ENCODE data around the gene TANGO6. TPM values are rescaled to one million over a fixed set of nuclear protein-coding genes. Genes with fewer than 3 reads are reported as not detected.

The TANGO6 gene
- total and polyA plus RNA-seq, 2 of the 8 experiments (the other 6 are each of a cell fraction or from before 2014, with no cell fraction given) = 5.0 to 19.5 TPM

GRCh38 chr16:69084289-69084688 is 241.0 kb downstream of the TANGO6 start (continued):
- TF ChIP-seq CHD7 (IDR thresholded peaks at IDR 0.05; ENCODE audit: insufficient replicate concordance, low read length) = no peak
- TF ChIP-seq KDM5A (IDR thresholded peaks at IDR 0.05; ENCODE audit: low read length) = no peak
- TF ChIP-seq SP2 (IDR thresholded peaks at IDR 0.05; ENCODE audit: low read length) = no peak
- TF ChIP-seq NRF1 (IDR thresholded peaks at IDR 0.05; ENCODE audit: low read depth, low read length) = no peak
- TF ChIP-seq HDAC6 (IDR thresholded peaks at IDR 0.05; ENCODE audit: low read depth, low read length) = no peak
- no peak for TF ChIP-seq BACH1 (IDR thresholded peaks at IDR 0.05; ENCODE audit: low read length)
- TF ChIP-seq CHD2 (IDR thresholded peaks at IDR 0.05; ENCODE audit: low read length) = no peak
- TF ChIP-seq ATF3 (IDR thresholded peaks at IDR 0.05; ENCODE audit: insufficient read depth, low read depth, low read length) = no peak
- no peak for TF ChIP-seq GTF2F1 (IDR thresholded peaks at IDR 0.05; ENCODE audit: borderline replicate concordance, low read depth, low read length)
- no peak for TF ChIP-seq RNF2 (IDR thresholded peaks at IDR 0.05; ENCODE audit: borderline replicate concordance, low read depth, low read length, missing control alignments, poor library complexity, severe bottlenecking)
